ENCODE measurements around the gene FAM89B. TPM values are rescaled to one million over a fixed set of nuclear protein-coding genes. Genes with fewer than 3 reads are reported as not detected.

The FAM89B gene
- polyA plus RNA-seq, 3 donors: 51.3 to 139 (median 70.8) TPM

DNA sequence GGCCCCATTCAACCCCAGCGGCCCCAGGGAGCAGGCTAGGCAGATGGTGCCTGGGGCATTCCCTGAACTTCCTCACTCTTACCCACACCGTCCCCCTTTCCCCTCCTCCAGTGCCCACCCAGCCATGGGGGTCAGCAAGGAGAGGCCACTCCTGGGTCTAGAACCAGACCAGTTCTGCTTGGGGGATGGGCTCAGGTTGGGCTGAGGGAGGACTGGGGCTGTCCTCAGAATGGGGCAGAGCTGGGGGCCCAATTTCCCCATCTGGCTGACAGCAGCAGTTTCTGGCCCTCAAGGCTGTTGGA is 35.1 kb upstream of the FAM89B start:
- Histone ChIP-seq H3K27ac (ENCODE audit: low read depth in 1 of 2, low read length in 2 of 2) (no peak overlapping the region), H2AFZ (ENCODE audit: insufficient read depth, low read depth, low read length, poor library complexity, severe bottlenecking) (no peak overlapping the region), H3K4me2 (replicated peaks; ENCODE audit: extremely low read depth, low read length, poor library complexity, severe bottlenecking) (no peak overlapping the region), H3K9ac (ENCODE audit: insufficient read depth, low read length, poor library complexity, severe bottlenecking) (no peak overlapping the region), H3K27me3 (ENCODE audit: control insufficient read depth in 2 of 2, insufficient read depth in 2 of 2, low read length in 2 of 2) (no peaks in the 10 kb centered on the region), H3K79me2 (ENCODE audit: insufficient read depth, low read length) (no peaks in the 10 kb centered on the region), H3K36me3 (replicated peaks in 1 of 2; ENCODE audit: control insufficient read depth in 1 of 2, insufficient read depth in 2 of 2, low read length in 2 of 2) (peaks cover 53 to 59% of the 10 kb centered on the region in 2 donors), H3K4me3 (replicated peaks in 1 of 3; ENCODE audit: low read depth in 2 of 3, low read length in 3 of 3) (no peak overlapping the region), H4K20me1 (ENCODE audit: insufficient read depth, low read length) (peaks cover 17% of the 10 kb centered on the region), H3K9me3 (replicated peaks in 1 of 2; ENCODE audit: control insufficient read depth in 1 of 2, insufficient read depth in 1 of 2, low read length in 2 of 2) (no peaks in the 10 kb centered on the region), H3K4me1 (ENCODE audit: control insufficient read depth in 1 of 2, insufficient read depth in 2 of 2, low read length in 2 of 2) (peaks cover 11 to 27% of the 10 kb centered on the region in 2 donors)
- peaks cover 41 to 62% of the 10 kb centered on the region in 2 donors for H3K36me3 Mint-ChIP-seq
- intact Hi-C loops (cut with micrococcal nuclease): loop anchor here in 1 of 2 donors (10.0 kb wide), 1 partner anchor 272 kb away; the partner anchor contains the start of gene POLA2
- H3K27me3 Mint-ChIP-seq (ENCODE audit: low read depth in 3 of 3): peaks cover 0 to 1% (median 0%) of the 10 kb centered on the region in 3 donors
- peaks cover 12% of the 10 kb centered on the region for H3K4me1 Mint-ChIP-seq
- no peak for TF ChIP-seq CTCF (IDR thresholded peaks at IDR 0.05)
- no peaks in the 10 kb centered on the region for H3K9me3 Mint-ChIP-seq
- H3K27ac Mint-ChIP-seq: peak overlapping the region in 1 of 7 donors; percentile 25
- DNase-seq: peak in 1 of 3 donors; percentile 4
- no peak overlapping the region for H3K4me3 Mint-ChIP-seq
- WGBS (ENCODE audit: insufficient coverage): 93% methylated on average over 2 of the region's 2 CpGs

- peaks cover 11 to 27% of the 10 kb centered on the region in 2 donors for H3K4me1 ChIP-seq (ENCODE audit: control insufficient read depth in 1 of 2, insufficient read depth in 2 of 2, low read length in 2 of 2)
- H3K9ac ChIP-seq (ENCODE audit: insufficient read depth, low read length, poor library complexity, severe bottlenecking): no peak overlapping the region
- H3K79me2 ChIP-seq (ENCODE audit: insufficient read depth, low read length): no peaks in the 10 kb centered on the region
- H3K4me2 ChIP-seq (replicated peaks; ENCODE audit: extremely low read depth, low read length, poor library complexity, severe bottlenecking): no peak overlapping the region
- H3K9me3 ChIP-seq (replicated peaks in 1 of 2; ENCODE audit: control insufficient read depth in 1 of 2, insufficient read depth in 1 of 2, low read length in 2 of 2): no peaks in the 10 kb centered on the region
- peaks cover 0 to 2% (median 1%) of the 10 kb centered on the region in 3 donors for H3K27me3 Mint-ChIP-seq (ENCODE audit: low read depth in 3 of 3)
- peaks cover 38 to 57% of the 10 kb centered on the region in 2 donors for H3K36me3 Mint-ChIP-seq
- no peak overlapping the region for H3K27ac ChIP-seq (ENCODE audit: low read depth in 1 of 2, low read length in 2 of 2)
- H3K27ac Mint-ChIP-seq: no peak overlapping the region
- H3K27me3 ChIP-seq (ENCODE audit: control insufficient read depth in 2 of 2, insufficient read depth in 2 of 2, low read length in 2 of 2): no peaks in the 10 kb centered on the region
- intact Hi-C loops (cut with micrococcal nuclease): loop anchor here in 1 of 2 donors (10.0 kb wide), 1 partner anchor 273 kb away; the partner anchor contains the start of gene POLA2
- H3K9me3 Mint-ChIP-seq: no peaks in the 10 kb centered on the region
- WGBS (ENCODE audit: insufficient coverage): 93% methylated on average over 7 of the region's 18 CpGs
- no peak overlapping the region for H2AFZ ChIP-seq (ENCODE audit: insufficient read depth, low read depth, low read length, poor library complexity, severe bottlenecking)
- no peak overlapping the region for H3K4me3 ChIP-seq (replicated peaks in 1 of 3; ENCODE audit: low read depth in 2 of 3, low read length in 3 of 3)
- H3K36me3 ChIP-seq (replicated peaks in 1 of 2; ENCODE audit: control insufficient read depth in 1 of 2, insufficient read depth in 2 of 2, low read length in 2 of 2): peaks cover 48 to 54% of the 10 kb centered on the region in 2 donors
- DNase-seq: peak in 1 of 3 donors; percentile 6
- no peak overlapping the region for H3K4me3 Mint-ChIP-seq
- peaks cover 12% of the 10 kb centered on the region for H3K4me1 Mint-ChIP-seq
- TF ChIP-seq CTCF (IDR thresholded peaks at IDR 0.05): no peak
- H4K20me1 ChIP-seq (ENCODE audit: insufficient read depth, low read length): peaks cover 15% of the 10 kb centered on the region
Observed at GRCh38 chr11:65537620-65538231, 34.6 kb upstream of the FAM89B start.
